Measurements from ENCODE around the gene SLC22A4.
A peak's percentile ranks its signal among the peaks of the same experiment; 100 is the strongest.

The SLC22A4 gene

DNA sequence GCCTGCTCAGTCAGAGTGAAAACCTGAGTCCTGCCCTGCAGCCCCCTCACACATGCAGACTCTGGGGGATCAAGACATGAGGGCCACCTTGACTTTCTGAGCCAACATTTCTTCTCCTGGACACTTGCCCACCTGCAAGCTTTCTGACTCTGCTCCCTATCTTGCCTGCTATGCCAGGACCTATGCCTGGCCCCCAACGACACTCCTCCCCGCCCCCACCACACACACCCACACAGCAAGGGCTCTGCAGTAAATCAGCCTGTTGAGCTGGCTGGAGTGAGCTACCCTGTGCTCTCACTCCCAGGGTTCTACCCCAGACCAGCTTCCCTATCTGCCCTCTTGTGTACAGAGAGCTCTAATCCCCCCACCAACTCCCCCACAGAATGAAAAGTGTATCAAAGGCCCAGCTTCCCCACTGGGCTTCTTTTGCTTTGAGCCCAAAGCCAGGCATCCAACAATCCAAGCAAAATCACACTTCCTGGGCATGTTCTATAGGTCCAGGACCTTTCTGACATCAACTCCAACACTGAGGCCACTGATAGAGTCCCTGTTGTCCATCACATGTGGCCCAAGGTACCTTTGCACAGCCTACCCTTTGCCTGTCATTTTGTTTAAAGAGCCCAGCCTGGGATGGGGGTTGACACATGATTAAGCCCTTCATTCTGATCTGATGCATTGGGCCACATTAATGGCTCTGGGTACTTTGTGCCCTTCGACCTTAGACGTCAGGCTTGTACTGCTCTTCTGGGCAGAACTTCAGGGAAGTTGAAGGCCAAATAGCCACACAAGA, 29.5 kb upstream of the SLC22A4 start:
- DNase-seq (ENCODE audit: insufficient read length), result no peak
- FAIRE-seq, result no peak
- no peak for TF ChIP-seq POLR2A (IDR thresholded peaks at IDR 0.05; ENCODE audit: low read depth, low read length)
- no peak for TF ChIP-seq TAF1 (IDR thresholded peaks at IDR 0.05; ENCODE audit: borderline replicate concordance, low read depth, low read length)
- TF ChIP-seq POLR2AphosphoS5 (IDR thresholded peaks at IDR 0.05; ENCODE audit: low read depth, low read length), result no peak

DNA sequence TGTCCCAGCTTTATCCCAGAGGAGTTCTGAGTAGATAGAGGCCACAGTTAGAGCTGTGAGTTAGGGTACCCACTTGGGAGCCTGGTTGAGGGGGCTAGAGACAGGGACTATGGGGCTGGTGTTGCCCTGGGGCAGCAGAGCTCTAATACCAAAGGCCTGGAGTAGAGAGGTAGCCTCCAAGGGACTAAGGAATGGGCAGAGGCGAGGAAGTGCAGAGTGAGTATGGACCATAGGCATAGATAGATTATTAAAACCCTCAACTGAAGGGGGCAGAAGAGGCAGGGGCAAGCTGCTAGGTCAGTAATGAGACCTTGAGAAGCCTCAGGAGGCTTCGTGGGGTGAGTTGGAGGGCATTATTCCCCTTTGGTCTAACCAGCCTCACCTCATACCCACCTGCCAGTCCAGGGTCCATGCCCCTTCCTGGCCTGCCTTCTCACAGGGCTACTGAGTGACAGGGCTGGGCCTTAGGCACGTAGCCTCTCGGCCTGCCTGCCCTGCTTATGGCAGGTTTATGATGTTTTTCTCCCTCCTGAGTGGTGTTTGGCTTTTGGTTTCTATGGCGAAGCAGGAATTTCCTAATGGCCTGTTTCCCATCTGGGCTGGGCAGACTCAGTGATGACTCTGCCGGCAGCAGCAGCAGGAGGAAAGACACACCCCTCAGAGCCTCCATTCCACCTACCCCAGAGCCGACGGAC, 28.7 kb upstream of the SLC22A4 start:
- TF ChIP-seq TAF1 (IDR thresholded peaks at IDR 0.05; ENCODE audit: borderline replicate concordance, low read depth, low read length) (no peak), POLR2A (IDR thresholded peaks at IDR 0.05; ENCODE audit: low read depth, low read length) (no peak), POLR2AphosphoS5 (IDR thresholded peaks at IDR 0.05; ENCODE audit: low read depth, low read length) (no peak)
- DNase-seq (ENCODE audit: insufficient read length), result no peak
- FAIRE-seq, result no peak

DNA sequence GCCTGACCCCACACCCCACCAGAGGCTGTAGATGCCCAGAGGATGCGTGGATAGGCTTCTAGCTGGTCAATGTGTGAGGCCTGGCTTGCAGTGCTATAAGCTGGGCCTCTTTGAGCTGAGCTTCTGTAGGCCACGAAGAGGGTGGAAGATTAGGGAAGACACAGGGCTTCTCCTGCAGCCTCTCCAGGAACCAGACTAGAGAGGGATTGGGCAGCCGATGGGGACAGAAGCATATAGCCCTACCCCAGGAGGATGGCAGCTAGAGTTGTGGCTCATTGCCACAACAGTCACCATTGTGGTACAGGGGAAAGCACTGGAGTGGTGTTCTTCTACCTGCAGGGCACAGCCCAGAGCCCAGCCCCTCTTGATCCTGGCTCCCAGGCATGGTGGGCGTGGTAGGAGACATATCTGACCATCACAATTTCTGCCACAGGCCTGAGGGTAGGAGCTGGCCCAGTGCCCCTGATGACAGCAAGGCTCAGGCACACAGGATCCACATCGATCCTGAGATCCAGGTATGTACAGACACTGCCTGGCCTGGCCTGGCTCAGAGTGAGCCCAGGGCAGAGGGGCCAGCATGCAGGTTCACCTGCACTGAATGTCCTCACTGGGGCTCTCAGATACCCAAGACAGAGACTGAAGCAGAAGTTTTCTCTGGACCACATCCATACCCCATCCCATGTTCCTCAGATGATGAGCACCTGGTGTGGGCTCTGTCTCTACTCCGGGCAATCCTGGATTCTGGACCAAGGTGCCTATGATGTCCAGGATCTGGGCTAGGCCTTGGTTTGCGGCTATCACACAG, 28.0 kb upstream of the SLC22A4 start:
- TF ChIP-seq POLR2AphosphoS5 (IDR thresholded peaks at IDR 0.05; ENCODE audit: low read depth, low read length) (no peak), TAF1 (IDR thresholded peaks at IDR 0.05; ENCODE audit: borderline replicate concordance, low read depth, low read length) (no peak), POLR2A (IDR thresholded peaks at IDR 0.05; ENCODE audit: low read depth, low read length) (no peak)
- FAIRE-seq (no peak), DNase-seq (ENCODE audit: insufficient read length) (no peak)

- no peak for DNase-seq (ENCODE audit: insufficient read length)
- FAIRE-seq, result peak; percentile 58
- TF ChIP-seq TAF1 (IDR thresholded peaks at IDR 0.05; ENCODE audit: borderline replicate concordance, low read depth, low read length) (no peak), POLR2AphosphoS5 (IDR thresholded peaks at IDR 0.05; ENCODE audit: low read depth, low read length) (no peak), POLR2A (IDR thresholded peaks at IDR 0.05; ENCODE audit: low read depth, low read length) (no peak)
Observed at GRCh38 chr5:132266836-132267160, 27.4 kb upstream of the SLC22A4 start.

- DNase-seq (ENCODE audit: insufficient read length), result no peak
- TF ChIP-seq TAF1 (IDR thresholded peaks at IDR 0.05; ENCODE audit: borderline replicate concordance, low read depth, low read length) (no peak), POLR2A (IDR thresholded peaks at IDR 0.05; ENCODE audit: low read depth, low read length) (no peak), POLR2AphosphoS5 (IDR thresholded peaks at IDR 0.05; ENCODE audit: low read depth, low read length) (no peak)
- FAIRE-seq, result no peak
Observed at GRCh38 chr5:132267166-132267739, 26.9 kb upstream of the SLC22A4 start.

- FAIRE-seq, result no peak
- TF ChIP-seq POLR2A (IDR thresholded peaks at IDR 0.05; ENCODE audit: low read depth, low read length) (no peak), POLR2AphosphoS5 (IDR thresholded peaks at IDR 0.05; ENCODE audit: low read depth, low read length) (no peak)
- no peak for DNase-seq (ENCODE audit: insufficient read length)
Observed at GRCh38 chr5:132267931-132268768, 26.0 kb upstream of the SLC22A4 start.

DNA sequence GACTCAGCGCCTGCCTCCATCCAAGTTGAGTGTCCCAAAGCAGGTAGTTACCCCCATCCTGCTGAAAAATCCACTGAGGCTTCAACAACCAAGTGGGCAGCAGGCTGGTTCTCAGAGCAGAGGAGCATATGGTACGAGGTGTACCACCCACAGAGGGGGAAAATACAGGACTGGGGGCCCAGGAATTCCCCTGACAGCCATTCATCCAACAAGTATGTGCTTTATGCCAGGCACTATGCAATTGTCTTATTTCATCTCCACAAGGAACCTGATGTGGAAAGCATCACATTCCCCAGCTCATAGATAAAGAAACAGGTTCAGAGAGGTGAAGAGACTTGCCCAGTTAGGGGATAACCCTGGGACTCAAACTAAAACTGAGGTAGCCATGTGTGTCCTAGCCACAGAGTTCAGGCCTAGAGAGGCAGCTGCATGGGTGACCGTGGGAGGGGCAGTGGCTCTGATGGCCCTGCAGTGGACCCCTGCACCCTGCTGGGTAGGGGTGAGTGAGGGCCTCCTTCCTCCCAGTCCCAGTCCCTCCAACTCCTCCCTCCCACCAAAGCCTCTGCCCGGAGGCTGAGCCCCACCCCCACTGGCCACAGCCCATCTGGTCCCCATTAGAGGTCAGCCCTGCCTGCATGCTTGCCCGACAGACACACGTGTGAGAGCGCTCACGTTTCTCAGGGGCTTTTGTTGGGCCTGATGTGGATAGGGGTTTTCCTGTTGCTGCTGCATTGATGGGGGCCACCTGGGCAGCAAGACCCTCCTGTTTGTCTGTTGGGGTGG, 25.2 kb upstream of the SLC22A4 start:
- TF ChIP-seq POLR2A (IDR thresholded peaks at IDR 0.05; ENCODE audit: low read depth, low read length), result no peak
- TF ChIP-seq POLR2AphosphoS5 (IDR thresholded peaks at IDR 0.05; ENCODE audit: low read depth, low read length), result no peak
- TF ChIP-seq TAF1 (IDR thresholded peaks at IDR 0.05; ENCODE audit: borderline replicate concordance, low read depth, low read length), result no peak
- peak; percentile 96 for FAIRE-seq
- no peak for DNase-seq (ENCODE audit: insufficient read length)

DNA sequence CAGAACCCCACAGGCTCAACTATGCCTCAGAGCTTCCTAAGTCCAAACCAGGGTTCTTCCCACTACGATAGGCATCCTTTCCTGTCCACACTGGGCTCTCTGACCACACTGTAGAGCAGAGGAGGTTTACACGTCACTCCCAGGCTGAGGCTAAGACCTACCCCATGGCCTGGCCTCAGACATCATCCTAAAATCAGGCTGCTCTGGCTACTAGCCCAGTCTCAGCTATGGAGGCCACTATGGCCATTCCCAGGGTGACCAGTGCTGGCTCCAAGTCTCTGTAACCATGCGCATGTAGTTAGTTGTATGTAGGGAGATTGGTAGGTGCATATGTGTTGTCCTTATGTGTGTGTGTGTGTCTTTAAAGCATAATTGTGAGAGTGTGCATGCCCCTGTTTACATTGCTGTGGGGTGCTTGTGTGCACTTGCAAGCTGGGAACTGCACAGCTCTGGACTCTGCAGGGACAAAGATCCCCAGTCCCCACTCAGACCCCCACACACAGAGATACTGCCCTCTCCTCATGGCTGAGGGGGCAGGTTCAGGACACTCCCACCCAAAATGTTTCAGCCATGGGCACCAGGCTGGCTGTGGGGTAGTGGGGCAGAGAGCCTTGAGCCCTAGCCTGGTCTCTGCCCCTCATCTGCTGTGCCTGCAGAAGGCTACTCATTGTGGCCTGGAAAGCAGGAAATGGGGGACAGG, 24.4 kb upstream of the SLC22A4 start:
- TF ChIP-seq POLR2AphosphoS5 (IDR thresholded peaks at IDR 0.05; ENCODE audit: low read depth, low read length) (no peak), TAF1 (IDR thresholded peaks at IDR 0.05; ENCODE audit: borderline replicate concordance, low read depth, low read length) (no peak), POLR2A (IDR thresholded peaks at IDR 0.05; ENCODE audit: low read depth, low read length) (no peak)
- no peak for DNase-seq (ENCODE audit: insufficient read length)
- FAIRE-seq, result peak; percentile 74

- no peak for FAIRE-seq
- TF ChIP-seq TAF1 (IDR thresholded peaks at IDR 0.05; ENCODE audit: borderline replicate concordance, low read depth, low read length) (no peak), POLR2A (IDR thresholded peaks at IDR 0.05; ENCODE audit: low read depth, low read length) (no peak), POLR2AphosphoS5 (IDR thresholded peaks at IDR 0.05; ENCODE audit: low read depth, low read length) (no peak)
- DNase-seq (ENCODE audit: insufficient read length), result no peak
Observed at GRCh38 chr5:132270335-132270665, 23.9 kb upstream of the SLC22A4 start.
